SIG-M5 treated with dmso at 0.1 percent for 504 hours (cell line): Measurements from ENCODE around the gene PLEKHM2.

Source experiments
- DNase-seq: peaks from one replicate; lab custom pipeline; 2025; ENCODE audit not compliant: unreplicated experiment; lab: John Stamatoyannopoulos, UW

The PLEKHM2 gene

GRCh38 chr1:15757016-15757543 is 73.0 kb downstream of the PLEKHM2 start:
- no peak for DNase-seq

DNA sequence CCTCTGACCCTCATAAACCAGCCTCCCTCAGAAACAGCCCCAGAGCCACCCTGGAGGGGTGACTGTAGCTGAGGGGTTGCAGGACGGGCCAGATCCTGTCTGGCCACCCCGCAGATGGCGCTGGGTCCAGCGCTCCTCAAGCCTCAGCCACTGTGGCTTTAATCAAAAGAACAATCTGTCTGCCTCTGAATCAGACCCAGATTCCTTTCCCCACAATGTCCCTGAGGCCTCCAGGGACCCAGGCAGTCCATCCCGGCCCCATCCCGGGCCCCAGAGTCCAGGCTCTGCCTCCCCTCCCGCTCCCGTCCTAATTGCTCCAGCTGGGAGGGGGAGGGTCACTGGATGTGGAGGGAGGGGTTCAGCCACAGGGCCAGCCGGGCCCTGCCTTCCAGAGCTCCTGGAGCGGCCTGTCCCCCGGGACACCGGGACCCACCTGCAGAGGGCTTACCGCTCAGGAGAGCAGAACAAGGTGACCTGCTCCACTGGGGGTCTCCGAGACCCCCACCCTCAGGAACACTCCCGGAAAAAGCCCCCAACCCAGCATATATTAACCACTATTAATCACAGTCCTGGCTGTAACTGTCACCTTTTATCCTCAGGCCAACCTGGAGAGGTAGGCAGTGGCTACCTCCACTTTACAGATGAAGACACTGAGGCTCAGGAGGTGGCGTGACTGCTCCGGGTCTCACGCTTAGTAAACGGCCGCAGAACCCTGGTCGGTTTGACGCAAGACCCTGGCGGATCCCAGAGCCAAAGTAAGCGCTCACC is 73.6 kb downstream of the PLEKHM2 start:
- DNase-seq: no peak

GRCh38 chr1:15758343-15758931 is 74.3 kb downstream of the PLEKHM2 start, which contains the start of gene FBLIM1:
TSS of gene FBLIM1 (plus strand) at chr1:15758795. CDS start at chr1:15764984, 6,189 bp downstream.
- no peak for DNase-seq

- DNase-seq: no peak
Measured at GRCh38 chr1:15758953-15759661, 75.0 kb downstream of the PLEKHM2 start.

DNA sequence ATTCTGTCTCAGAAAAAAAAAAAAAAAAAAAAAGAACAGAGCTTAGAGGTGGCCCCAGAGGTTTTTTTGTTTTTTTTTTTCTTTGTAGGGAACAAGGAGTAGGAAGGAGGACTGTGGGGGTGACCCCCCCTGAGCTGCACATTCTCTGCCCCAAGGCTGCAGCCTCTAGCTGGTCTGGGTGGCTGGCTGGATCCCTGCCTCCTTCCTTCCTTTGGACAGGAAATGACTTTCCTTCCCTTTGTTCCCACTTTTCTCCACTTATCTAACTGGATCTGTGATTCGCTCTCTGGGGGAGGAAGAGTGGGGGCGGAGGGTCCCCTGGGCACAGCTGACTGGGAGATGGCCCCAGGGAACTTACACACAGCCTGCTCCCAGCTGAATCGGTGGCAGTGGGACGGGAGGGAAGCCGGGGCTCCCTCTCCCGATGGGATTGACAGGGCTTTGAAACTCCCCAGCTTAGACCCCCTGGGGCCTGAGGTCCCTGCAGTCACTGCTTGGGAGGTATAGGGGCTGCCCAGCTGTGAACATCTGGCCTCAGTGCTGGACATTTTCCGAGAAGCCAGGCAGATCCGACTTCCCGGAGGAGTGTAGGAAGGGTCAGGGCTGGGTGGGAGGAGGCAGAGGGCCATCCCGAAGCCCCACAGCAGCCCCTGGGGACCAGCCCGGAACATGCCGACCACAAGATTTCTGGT is 76.5 kb downstream of the PLEKHM2 start:
- no peak for DNase-seq

DNA sequence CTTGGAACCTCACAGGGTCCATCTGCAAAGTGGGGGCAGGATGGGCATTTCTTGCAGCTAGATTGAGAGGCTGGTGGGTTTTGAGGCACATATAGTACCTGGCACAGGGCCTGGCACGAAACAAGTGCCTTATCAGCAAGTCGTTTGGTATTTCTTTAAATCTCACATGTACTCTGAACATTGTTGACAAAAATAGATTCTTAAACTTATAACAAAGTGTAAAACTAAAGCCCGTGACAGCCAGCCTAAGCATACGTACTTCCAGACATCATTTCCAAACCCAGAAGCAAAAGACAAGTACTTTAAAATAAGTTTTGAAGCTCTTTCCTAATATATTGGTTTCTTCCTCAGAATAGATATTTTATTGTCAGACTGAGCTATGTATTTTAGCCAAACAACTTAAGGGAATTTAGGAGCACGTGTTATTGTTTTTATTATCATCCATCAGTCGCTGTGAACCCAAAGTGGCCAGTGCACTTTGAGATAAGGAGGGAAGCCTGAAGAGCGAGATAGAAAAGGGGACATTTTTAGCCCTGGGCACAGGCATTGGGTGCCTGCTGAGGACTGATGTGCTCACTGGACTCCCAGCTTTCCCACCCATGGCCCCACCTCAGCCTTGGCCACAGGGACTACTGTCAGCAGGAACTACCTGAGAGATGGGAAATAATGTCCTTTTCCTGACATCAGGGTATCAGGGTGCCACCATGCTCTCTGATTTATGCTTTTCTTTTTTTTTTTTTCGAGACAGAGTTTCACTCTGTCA is 77.4 kb downstream of the PLEKHM2 start:
- DNase-seq: no peak

DNA sequence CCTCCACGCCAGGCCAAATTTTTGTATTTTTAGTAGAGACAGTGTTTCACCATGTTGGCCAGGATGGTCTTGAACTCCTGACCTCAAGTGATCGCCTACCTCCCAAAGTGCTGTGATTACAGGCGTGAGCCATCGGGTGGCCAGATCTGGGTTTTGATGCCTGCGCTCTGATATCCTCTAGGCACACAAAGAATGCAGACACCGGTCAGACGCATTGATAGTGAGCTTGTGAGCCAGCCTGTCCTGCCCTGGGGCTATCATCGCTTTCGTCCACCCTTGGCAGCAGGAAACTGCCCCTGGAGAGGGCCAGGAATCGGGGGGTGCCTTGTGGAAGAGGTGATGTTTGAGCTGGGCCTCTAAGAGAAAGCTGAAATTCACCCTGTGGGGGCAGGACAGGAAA is 78.4 kb downstream of the PLEKHM2 start:
- no peak for DNase-seq

DNA sequence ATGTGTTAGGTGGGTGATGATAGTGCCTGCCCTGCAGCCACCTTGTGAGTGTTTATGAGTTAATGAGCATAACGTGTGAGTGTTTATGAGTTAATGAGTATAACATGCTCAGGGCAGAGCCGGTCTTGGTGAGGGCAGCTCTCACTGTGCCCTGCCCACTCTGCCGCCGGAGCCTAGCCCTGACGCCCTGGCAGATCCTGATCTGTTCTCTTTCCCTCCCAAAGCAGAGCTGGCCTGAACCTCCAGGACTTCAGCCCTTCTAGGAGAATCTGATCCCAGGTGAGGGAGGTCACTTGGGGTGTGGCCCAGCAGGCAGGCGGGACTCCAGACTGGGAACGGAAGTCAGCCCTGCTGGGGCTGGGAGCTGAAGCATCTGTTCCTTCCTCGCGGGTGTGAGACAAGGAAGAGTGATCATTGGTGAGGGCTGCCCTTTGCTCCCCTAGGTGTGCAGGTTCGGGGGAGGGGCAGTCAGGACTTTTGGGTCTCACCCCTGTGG is 80.2 kb downstream of the PLEKHM2 start:
- no peak for DNase-seq

- DNase-seq: no peak
Measured at GRCh38 chr1:15764890-15765289, 80.8 kb downstream of the PLEKHM2 start.

DNA sequence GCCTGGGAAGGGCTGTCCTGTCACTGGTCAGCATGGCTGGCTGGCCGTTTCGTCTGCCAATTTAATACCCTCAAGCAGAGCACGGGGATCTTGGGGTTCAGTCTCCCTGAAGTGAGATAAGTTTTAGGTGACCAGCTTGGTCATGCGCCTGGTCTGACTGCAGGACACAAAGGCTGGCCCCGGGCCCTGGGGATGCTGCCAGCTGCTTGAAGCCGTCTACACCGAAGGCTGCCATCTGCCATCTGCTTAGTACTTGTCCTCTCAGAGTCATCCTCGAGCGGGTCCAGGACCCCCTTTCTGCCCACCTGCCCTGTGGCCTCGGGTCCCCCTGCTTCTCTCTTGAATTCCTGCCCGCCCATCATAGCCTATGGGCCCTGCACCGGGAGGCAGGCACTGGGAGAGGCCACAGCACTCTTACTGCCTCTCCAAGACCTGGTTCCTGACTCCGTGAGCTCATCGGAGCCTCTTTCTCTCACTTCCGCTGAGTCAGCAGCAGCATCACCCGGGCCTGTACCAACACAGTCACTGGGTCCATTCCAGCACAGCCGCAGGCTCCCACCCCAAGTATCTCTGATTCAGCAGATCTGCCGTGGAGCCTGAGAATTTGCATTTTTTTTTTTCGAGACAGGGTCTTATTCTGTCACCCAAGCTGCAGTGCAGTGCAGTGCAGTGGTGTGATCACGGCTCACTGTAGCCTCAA is 81.5 kb downstream of the PLEKHM2 start:
- DNase-seq: no peak

GRCh38 chr1:15767941-15768340 is 83.8 kb downstream of the PLEKHM2 start:
- no peak for DNase-seq

GRCh38 chr1:15768388-15768787 is 84.3 kb downstream of the PLEKHM2 start:
- DNase-seq: no peak

- DNase-seq: no peak
Measured at GRCh38 chr1:15770313-15770962, 86.3 kb downstream of the PLEKHM2 start.

GRCh38 chr1:15771836-15772515 is 87.9 kb downstream of the PLEKHM2 start:
- DNase-seq: no peak

DNA sequence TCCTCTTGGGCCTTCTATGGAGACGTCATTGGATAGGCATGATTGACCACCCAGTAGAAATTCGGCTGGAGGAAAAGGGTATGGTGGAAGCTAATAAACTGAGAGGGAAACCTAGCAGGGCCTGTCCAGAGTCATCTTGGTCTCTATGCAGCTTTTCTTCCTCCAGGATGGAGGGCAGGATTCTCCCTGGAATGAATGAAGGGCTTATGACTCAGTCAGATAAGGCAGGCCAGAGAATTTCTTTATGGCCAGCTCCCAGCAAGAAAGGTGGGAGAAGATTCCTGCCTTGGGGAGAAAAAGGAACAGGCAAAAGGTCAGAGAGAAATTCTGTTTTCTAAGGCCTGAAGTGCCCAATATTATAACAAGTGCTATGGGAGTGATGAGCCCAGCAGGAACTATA is 91.6 kb downstream of the PLEKHM2 start:
- no peak for DNase-seq

- no peak for DNase-seq
Measured at GRCh38 chr1:15777909-15778707, 94.0 kb downstream of the PLEKHM2 start.
